Endothelial cell of umbilical vein (primary cell): ENCODE measurements around the gene FUT7. TPM values are rescaled to one million over a fixed set of nuclear protein-coding genes. Genes with fewer than 3 reads are reported as not detected.

Experiments used
- BruUV-seq: library from RNA; stranded (reverse); fragments of 400-500 nt; replicated peaks from 2 replicates; lab custom pipeline; 2021; lab: Mats Ljungman, UMichigan
- CTCF ChIA-PET: fragments of 300-600, 350-600 bp; sonication (Branson Sonifier 250); formaldehyde crosslinking; loops from one replicate; lab custom pipeline; 2021; ENCODE audit warnings: antibody characterized with exemption, inconsistent platforms; lab: Charles Lee
- POLR2A ChIA-PET: fragments of 300-600, 350-600 bp; sonication (Branson Sonifier 250); formaldehyde crosslinking; loops from one replicate; lab custom pipeline; 2021; ENCODE audit warnings: antibody characterized with exemption, inconsistent platforms; lab: Charles Lee
- DNase-seq: peaks from one replicate; pipeline ENCODE4 v3.0.0-alpha.2; 2011; ENCODE audit warnings: low read depth, low spot score
- FAIRE-seq: peaks from 2 replicates; lab custom pipeline; 2011; peaks lifted over from hg19 to GRCh38; lab: Jason Lieb, UNC
- H2AFZ ChIP-seq: 2 replicates; pipeline ENCODE4 v1.6.0; 2012; ENCODE audit warnings: low read depth, low read length, control low read depth, inconsistent platforms
- H3K27ac ChIP-seq: 2 replicates; pipeline ENCODE4 v1.5.1; 2011; ENCODE audit warnings: low read depth, mild to moderate bottlenecking, control low read depth, low read length, moderate library complexity; ENCODE audit not compliant: insufficient read depth
- H3K27me3 ChIP-seq, 2 experiments: 2 replicates each; pipeline versions ENCODE4 v1.6.0 to v1.6.1; 2011; ENCODE audit warnings: low read length in 2 of 2, mixed read lengths in 1 of 2; ENCODE audit not compliant: control insufficient read depth in 2 of 2, insufficient read depth in 2 of 2
- H3K36me3 ChIP-seq, 2 experiments: 2 replicates in 1 of 2; 3 replicates in 1 of 2; pipeline ENCODE4 v1.5.1; 2011; ENCODE audit warnings: low read length in 2 of 2, mild to moderate bottlenecking in 1 of 2, moderate library complexity in 1 of 2; ENCODE audit not compliant: control insufficient read depth in 2 of 2, insufficient read depth in 2 of 2; ENCODE audit errors: extremely low read depth in 1 of 2
- H3K4me1 ChIP-seq: 3 replicates; pipeline ENCODE4 v1.5.1; 2011; ENCODE audit warnings: mild to moderate bottlenecking, low read length; ENCODE audit not compliant: control insufficient read depth, insufficient read depth; ENCODE audit errors: extremely low read depth
- H3K4me2 ChIP-seq: 2 replicates; pipeline ENCODE4 v1.6.1; 2011; ENCODE audit warnings: low read length, control low read depth, mixed read lengths; ENCODE audit not compliant: insufficient read depth
- H3K4me3 ChIP-seq, 3 experiments: fragments of 200-600 bp in 1 of 3; sonication (generic), shearing (Covaris generic) in 1 of 3; replicated peaks in 1 of 3; 2 replicates each; pipeline ENCODE4 v1.5.1; 2011 to 2016; ENCODE audit warnings: control low read depth in 3 of 3, low read length in 3 of 3, mild to moderate bottlenecking in 2 of 3, inconsistent platforms in 1 of 3, low read depth in 1 of 3, moderate library complexity in 1 of 3; ENCODE audit not compliant: insufficient read depth in 1 of 3
- H3K79me2 ChIP-seq: 2 replicates; pipeline ENCODE4 v1.6.0; 2012; ENCODE audit warnings: low read length, inconsistent platforms; ENCODE audit not compliant: control insufficient read depth, insufficient read depth
- H3K9ac ChIP-seq: replicated peaks from 2 replicates; pipeline ENCODE3; 2011; ENCODE audit warnings: low read length, control low read depth; ENCODE audit not compliant: insufficient read depth; ENCODE audit errors: extremely low read depth
- H3K9me1 ChIP-seq: replicated peaks from 3 replicates; pipeline ENCODE4 v1.6.0; 2011; ENCODE audit warnings: mild to moderate bottlenecking, low read length; ENCODE audit not compliant: control insufficient read depth, insufficient read depth; ENCODE audit errors: extremely low read depth
- H3K9me3 ChIP-seq: replicated peaks from 2 replicates; pipeline ENCODE4 v1.5.1; 2012; ENCODE audit warnings: low read length, inconsistent platforms; ENCODE audit not compliant: control insufficient read depth, insufficient read depth
- H4K20me1 ChIP-seq: replicated peaks from 2 replicates; pipeline ENCODE3; 2011; ENCODE audit warnings: mild to moderate bottlenecking, low read length; ENCODE audit not compliant: control insufficient read depth, insufficient read depth; ENCODE audit errors: extremely low read depth
- EZH2 ChIP-seq: IDR thresholded peaks from 2 replicates; pipeline ENCODE4 v1.6.1; 2012; ENCODE audit warnings: borderline replicate concordance, low read depth, mild to moderate bottlenecking, moderate library complexity, low read length, inconsistent platforms; ENCODE audit not compliant: severe bottlenecking
- FOS ChIP-seq: IDR thresholded peaks from 2 replicates; pipeline ENCODE4 v1.6.1; 2011; ENCODE audit warnings: mild to moderate bottlenecking, low read length, moderate library complexity, borderline replicate concordance; ENCODE audit not compliant: insufficient read depth
- GATA2 ChIP-seq: IDR thresholded peaks from 2 replicates; pipeline ENCODE4 v1.7.0; 2011; ENCODE audit warnings: low read depth, mild to moderate bottlenecking, moderate library complexity, mixed read lengths, low read length; ENCODE audit not compliant: insufficient read length, insufficient read depth
- JUN ChIP-seq: IDR thresholded peaks from 2 replicates; pipeline ENCODE4 v1.6.1; 2011; ENCODE audit warnings: borderline replicate concordance, low read depth; ENCODE audit not compliant: insufficient read length, insufficient read depth
- MYC ChIP-seq: IDR thresholded peaks from one replicate; pipeline ENCODE4 v1.6.1; 2011; ENCODE audit warnings: mild to moderate bottlenecking, low read depth, low read length
- POLR2AphosphoS5 ChIP-seq: IDR thresholded peaks from 2 replicates; pipeline ENCODE4 v1.6.1; 2012; ENCODE audit warnings: low read depth, mild to moderate bottlenecking, control low read depth, low read length, moderate library complexity; ENCODE audit not compliant: insufficient read depth
- dilution Hi-C: fragments of 300-500 bp; cut with MboI; formaldehyde crosslinking; loops from one replicate; pipeline ENCODE4 v1.15.0; 2019; ENCODE audit warnings: low sequenced_read_pairs; ENCODE audit not compliant: extremely low pct_ligation_motif_present
- intact Hi-C: fragments of 100-400 bp; cut with micrococcal nuclease; formaldehyde crosslinking; loops from one replicate; pipeline ENCODE4 v1.10.0; 2022
- polyA plus RNA-seq, 4 experiments: library from polyadenylated mRNA; depleted of rRNA in 3 of 4; stranded (reverse) in 3 of 4; unstranded in 1 of 4; fragments of >200 nt; gene quantifications; 2 replicates each; pipeline versions ENCODE4 v1.2.1 to v1.2.3, GENCODE V29; 2011 to 2012; ENCODE audit warnings: missing spikeins in 1 of 4
- total RNA-seq: library from RNA; stranded (reverse); gene quantifications from 2 replicates; pipeline ENCODE4 v1.2.3, GENCODE V29; 2021
- TF ChIP-seq, protein P1 (sequence below), 2 donors: IDR thresholded peaks; 1 replicate in 1 of 2; 2 replicates in 1 of 2; pipeline ENCODE4 v1.5.1; 2011; ENCODE audit warnings: low read length in 2 of 2, mild to moderate bottlenecking in 2 of 2, moderate library complexity in 2 of 2, control low read depth in 1 of 2, inconsistent platforms in 1 of 2, low read depth in 1 of 2; ENCODE audit not compliant: insufficient read depth in 1 of 2; ENCODE audit errors: extremely low read depth in 1 of 2

Gene FUT7
- total and polyA plus RNA-seq, 2 donors (not counting 3 experiments of a cell fraction or from before 2014, with no cell fraction given) = not detected

GRCh38 chr9:137007816-137008270, 24.0 kb downstream of the FUT7 start:
- no peak overlapping the region for H3K27ac ChIP-seq
- no peaks in the 10 kb centered on the region for H4K20me1 ChIP-seq
- no peaks in the 10 kb centered on the region for H3K36me3 ChIP-seq
- no peak overlapping the region for H2AFZ ChIP-seq
- DNase-seq = no peak
- H3K27me3 ChIP-seq = no peaks in the 10 kb centered on the region
- TF ChIP-seq, protein P1, sequence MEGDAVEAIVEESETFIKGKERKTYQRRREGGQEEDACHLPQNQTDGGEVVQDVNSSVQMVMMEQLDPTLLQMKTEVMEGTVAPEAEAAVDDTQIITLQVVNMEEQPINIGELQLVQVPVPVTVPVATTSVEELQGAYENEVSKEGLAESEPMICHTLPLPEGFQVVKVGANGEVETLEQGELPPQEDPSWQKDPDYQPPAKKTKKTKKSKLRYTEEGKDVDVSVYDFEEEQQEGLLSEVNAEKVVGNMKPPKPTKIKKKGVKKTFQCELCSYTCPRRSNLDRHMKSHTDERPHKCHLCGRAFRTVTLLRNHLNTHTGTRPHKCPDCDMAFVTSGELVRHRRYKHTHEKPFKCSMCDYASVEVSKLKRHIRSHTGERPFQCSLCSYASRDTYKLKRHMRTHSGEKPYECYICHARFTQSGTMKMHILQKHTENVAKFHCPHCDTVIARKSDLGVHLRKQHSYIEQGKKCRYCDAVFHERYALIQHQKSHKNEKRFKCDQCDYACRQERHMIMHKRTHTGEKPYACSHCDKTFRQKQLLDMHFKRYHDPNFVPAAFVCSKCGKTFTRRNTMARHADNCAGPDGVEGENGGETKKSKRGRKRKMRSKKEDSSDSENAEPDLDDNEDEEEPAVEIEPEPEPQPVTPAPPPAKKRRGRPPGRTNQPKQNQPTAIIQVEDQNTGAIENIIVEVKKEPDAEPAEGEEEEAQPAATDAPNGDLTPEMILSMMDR (IDR thresholded peaks at IDR 0.05; ENCODE audit: extremely low read depth in 1 of 2, insufficient read depth in 1 of 2, low read depth in 1 of 2, low read length in 2 of 2) = no peak
- TF ChIP-seq POLR2AphosphoS5 = no peak
- no peaks in the 10 kb centered on the region for H3K4me1 ChIP-seq
- CTCF ChIA-PET = interaction anchor here (2.0 kb wide), 1 partner anchor 21 kb away, joined by 5 read pairs; no protein-coding TSS in a partner anchor
- no peaks in the 10 kb centered on the region for H3K79me2 ChIP-seq
- H3K9me3 ChIP-seq = no peaks in the 10 kb centered on the region
- FAIRE-seq = no peak
- intact Hi-C loops = no loop called here
- BruUV-seq = no TSS peak
- POLR2A ChIA-PET = no interaction called here
- no peaks in the 10 kb centered on the region for H3K9me1 ChIP-seq
- H3K9ac ChIP-seq = no peak overlapping the region
- no peak overlapping the region for H3K4me2 ChIP-seq
- no peak overlapping the region for H3K4me3 ChIP-seq
- dilution Hi-C loops = no loop called here

GRCh38 chr9:137007108-137007815, 24.6 kb downstream of the FUT7 start:
- CTCF ChIA-PET = interaction anchor here (2.0 kb wide), 1 partner anchor 22 kb away, joined by 5 read pairs; no protein-coding TSS in a partner anchor
- TF ChIP-seq GATA2 = no peak
- TF ChIP-seq FOS = no peak
- no peak for TF ChIP-seq JUN
- no peak for TF ChIP-seq EZH2
- TF ChIP-seq, protein P1 (IDR thresholded peaks at IDR 0.05; ENCODE audit: extremely low read depth in 1 of 2, insufficient read depth in 1 of 2, low read depth in 1 of 2, low read length in 2 of 2) = no peak
- TF ChIP-seq MYC = no peak

More at GRCh38 chr9:137007108-137007815, 24.6 kb downstream of the FUT7 start:
- H2AFZ ChIP-seq = no peak overlapping the region
- H3K4me3 ChIP-seq = no peak overlapping the region
- DNase-seq = no peak
- no peak overlapping the region for H3K9ac ChIP-seq
- no peaks in the 10 kb centered on the region for H3K9me3 ChIP-seq
- intact Hi-C loops (no loop called here), dilution Hi-C loops (no loop called here)
- no peaks in the 10 kb centered on the region for H3K79me2 ChIP-seq
- no peaks in the 10 kb centered on the region for H3K27me3 ChIP-seq
- H3K4me2 ChIP-seq = no peak overlapping the region
- no peaks in the 10 kb centered on the region for H3K36me3 ChIP-seq
- no peak overlapping the region for H3K27ac ChIP-seq
- H3K9me1 ChIP-seq = no peaks in the 10 kb centered on the region
- no peak for FAIRE-seq
- BruUV-seq = no TSS peak
- H3K4me1 ChIP-seq = no peaks in the 10 kb centered on the region
- POLR2A ChIA-PET = no interaction called here
- no peaks in the 10 kb centered on the region for H4K20me1 ChIP-seq
